Adipose tissue (tissue), 3 donors: Measurements from ENCODE around the gene IGSF8. TPM values are rescaled to one million over a fixed set of nuclear protein-coding genes. Genes with fewer than 3 reads are reported as not detected.

Experiments used
- H3K27ac ChIP-seq: one replicate; pipeline ENCODE4 v1.5.1; 2013; ENCODE audit warnings: low read depth, low read length
- WGBS, 3 donors: extraction: QIAGEN DNeasy Blood & Tissue Kit; methylation state at CpG; one replicate each; pipeline ENCODE4 v1.1.7; 2013; 5-methylcytosine and 5-hydroxymethylcytosine counted together
- polyA plus RNA-seq, 3 donors: library from polyadenylated mRNA; stranded (reverse); fragments of 200-250 nt; gene quantifications; one replicate each; pipeline ENCODE4 v1.2.3, GENCODE V29; 2013
- donor health status: healthy with polysubstance abuse.
- donor health status: Bipolar disorder and iron deficiency.
- donor health status: healthy.

Gene IGSF8
- polyA plus RNA-seq, 3 donors, result 13.8 to 24.8 (median 23.9) TPM

- WGBS, 3 donors, result 81 to 91% (median 88%) methylated on average over 4 of the region's 4 CpGs
- H3K27ac ChIP-seq, result no peak overlapping the region
These were observed 4.2 kb downstream of the IGSF8 start for GRCh38 chr1:160094291-160094625.

DNA sequence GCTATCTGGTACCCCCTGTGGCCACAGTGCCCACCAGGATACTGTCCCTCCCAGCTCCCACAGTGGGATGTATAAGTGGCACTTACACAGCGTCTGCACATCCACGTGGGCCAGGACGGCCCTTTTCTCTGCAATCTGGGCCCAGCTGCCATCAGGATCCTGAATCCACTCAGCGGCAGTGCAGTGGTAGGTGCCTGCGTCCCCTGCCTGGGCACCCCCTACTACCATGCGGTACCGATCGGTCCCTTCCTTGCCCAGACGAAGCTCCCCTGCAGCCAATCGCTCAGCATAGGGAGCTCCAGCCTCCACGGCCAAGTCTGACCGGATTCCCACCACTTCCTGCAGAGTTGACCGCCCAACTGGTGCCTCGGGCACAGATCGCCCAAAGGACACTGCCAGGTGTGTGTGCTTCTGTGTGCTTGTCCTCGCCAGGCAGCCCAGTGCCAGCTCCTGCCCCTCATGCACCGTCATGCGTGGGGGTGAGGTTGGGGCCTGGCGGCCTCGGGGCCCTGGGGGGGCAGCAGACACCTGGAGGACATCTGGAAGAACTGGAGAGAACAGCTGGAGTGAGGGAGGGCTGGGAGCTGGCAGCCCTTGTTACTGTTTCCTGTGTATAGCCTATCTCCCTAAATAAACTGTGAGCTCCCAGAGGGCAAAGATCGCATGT is 4.7 kb downstream of the IGSF8 start:
- H3K27ac ChIP-seq, result no peak overlapping the region
- 77 to 89% (median 87%) methylated on average over 21 of the region's 21 CpGs for WGBS, 3 donors

DNA sequence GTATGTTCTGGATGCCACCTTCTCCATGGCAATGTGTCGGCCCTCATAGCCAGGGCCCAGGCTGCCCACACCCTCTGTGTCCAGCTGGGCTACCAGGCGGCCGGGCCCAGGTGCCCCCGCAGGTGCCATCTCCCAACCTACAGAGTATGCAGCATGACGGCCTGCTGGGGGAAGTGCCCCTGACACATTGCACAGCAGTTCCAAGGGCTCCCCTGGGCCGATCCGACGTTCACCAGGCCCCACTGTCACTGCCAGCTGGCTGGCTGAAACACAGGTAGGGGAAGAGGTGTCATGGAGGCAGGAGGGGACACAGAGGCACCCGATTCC is 5.4 kb downstream of the IGSF8 start:
- 78 to 84% (median 81%) methylated on average over 9 of the region's 9 CpGs for WGBS, 3 donors
- no peak overlapping the region for H3K27ac ChIP-seq

DNA sequence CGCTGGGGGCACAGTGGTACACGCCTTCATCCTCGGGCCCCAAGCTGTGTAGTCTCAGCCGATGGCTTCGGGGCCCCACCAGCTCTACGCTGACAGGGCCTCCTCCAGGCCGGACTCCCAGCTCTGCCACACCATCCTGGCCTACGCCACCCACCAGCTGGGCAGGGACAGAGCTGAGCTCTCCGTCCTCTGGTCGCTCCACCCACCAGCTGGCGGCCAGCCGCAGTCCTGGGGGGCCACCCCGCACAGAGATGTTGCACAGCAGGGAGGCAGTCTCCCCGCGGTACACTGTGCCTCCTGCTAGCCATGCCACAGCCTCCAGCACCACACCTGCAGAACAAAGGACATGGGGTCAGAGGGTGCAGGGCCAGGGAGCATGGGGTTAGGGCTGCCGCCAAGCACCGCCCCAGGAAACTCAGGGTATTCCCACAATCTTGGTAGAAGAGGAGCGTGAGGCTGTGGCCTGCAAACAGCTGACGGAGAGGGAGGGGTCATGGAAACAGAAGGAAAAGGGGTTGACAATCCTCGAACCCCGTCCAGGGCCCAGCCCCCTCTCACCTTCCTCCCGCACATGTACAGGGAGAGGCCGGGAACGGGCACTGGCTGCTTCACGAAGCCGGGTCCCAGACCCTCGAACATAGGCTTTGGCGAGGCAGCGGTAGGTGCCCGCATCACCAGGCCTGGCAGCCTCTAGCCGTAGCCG is 5.9 kb downstream of the IGSF8 start:
- no peak overlapping the region for H3K27ac ChIP-seq
- WGBS, 3 donors, result 90 to 95% (median 94%) methylated on average over 31 to 32 of the region's 32 CpGs

- WGBS, 3 donors, result 92 to 100% (median 93%) methylated on average over 5 of the region's 5 CpGs
- H3K27ac ChIP-seq, result no peak overlapping the region
These were observed 6.7 kb downstream of the IGSF8 start for GRCh38 chr1:160091666-160092223.

DNA sequence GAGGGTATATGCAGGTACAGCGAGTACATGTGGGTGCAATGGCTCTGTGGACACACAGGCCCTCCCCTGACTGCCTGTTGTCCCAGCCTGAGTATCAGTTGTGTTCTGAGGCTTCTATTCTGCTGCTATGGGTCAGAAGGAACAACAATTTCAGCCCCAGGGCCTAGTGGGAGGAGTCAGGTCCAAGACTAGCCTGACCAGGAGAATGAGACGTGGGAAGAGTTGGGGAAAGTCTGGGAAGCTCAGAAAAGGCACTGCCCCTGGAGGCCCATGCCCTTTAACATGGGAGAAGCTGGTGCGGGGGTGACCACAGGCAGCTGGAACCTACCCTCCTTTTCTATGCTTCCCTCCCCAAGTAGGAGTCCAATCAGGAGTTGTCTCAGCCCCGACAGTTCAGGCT is 7.7 kb downstream of the IGSF8 start:
- 87 to 92% (median 89%) methylated on average over 4 of the region's 4 CpGs for WGBS, 3 donors
- no peak overlapping the region for H3K27ac ChIP-seq

GRCh38 chr1:160089883-160090282 is 8.5 kb downstream of the IGSF8 start:
- H3K27ac ChIP-seq, result no peak overlapping the region
- WGBS, 3 donors, result 81 to 91% (median 81%) methylated on average over 3 of the region's 3 CpGs

DNA sequence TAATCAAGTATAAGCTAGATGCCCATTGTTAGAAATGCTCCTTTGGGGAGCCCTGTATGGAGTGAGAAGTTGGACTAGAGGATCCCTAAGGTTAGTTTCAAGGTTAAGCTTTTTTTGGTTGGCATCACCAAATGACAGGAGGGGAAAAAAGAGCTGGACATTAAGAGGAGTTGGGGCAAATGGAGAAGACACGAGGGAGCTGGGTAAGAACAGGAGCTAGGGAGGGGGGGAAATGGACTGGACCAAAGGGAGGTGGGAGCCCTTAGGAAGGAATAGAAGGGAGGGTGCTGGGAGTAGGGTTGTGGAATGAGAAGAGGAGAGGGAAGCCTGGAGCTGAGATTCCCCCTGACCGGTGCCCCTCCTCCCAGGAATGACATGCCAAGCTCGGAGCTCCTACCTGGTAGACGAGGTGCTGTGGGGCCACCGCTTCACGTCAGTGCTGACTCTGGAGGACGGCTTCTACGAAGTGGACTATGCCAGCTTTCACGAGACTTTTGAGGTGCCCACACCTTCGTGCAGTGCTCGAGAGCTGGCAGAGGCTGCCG is 11.2 kb downstream of the IGSF8 start:
- H3K27ac ChIP-seq, result no peak overlapping the region
- 88 to 96% (median 93%) methylated on average over 12 of the region's 12 CpGs for WGBS, 3 donors

DNA sequence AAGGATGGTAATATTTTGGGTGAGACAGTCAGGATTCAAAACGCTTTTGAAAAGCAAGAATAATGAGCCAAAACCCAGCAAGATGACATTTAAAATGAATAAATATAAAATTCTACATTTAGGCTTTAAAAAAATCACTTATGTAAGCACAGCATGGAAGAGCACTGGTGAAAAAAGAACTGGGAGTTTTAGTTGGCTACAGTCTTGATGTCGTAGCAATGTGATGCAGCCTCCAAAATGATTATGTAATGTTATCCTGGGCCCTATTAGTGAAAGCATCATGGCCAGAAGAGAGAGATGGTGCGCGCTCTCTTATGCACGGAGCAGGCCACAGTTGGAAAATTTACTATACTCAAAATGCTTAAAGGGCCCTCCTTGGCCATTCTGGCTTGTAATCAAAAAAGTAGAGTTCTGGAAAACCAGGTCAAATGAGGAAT is 11.9 kb downstream of the IGSF8 start:
- 62 to 72% (median 65%) methylated on average over 5 of the region's 5 CpGs for WGBS, 3 donors
- no peak overlapping the region for H3K27ac ChIP-seq

- 46 to 56% (median 53%) methylated on average over 19 of the region's 19 CpGs for WGBS, 3 donors
- no peak overlapping the region for H3K27ac ChIP-seq
These were observed 12.5 kb downstream of the IGSF8 start for GRCh38 chr1:160085686-160086455.

DNA sequence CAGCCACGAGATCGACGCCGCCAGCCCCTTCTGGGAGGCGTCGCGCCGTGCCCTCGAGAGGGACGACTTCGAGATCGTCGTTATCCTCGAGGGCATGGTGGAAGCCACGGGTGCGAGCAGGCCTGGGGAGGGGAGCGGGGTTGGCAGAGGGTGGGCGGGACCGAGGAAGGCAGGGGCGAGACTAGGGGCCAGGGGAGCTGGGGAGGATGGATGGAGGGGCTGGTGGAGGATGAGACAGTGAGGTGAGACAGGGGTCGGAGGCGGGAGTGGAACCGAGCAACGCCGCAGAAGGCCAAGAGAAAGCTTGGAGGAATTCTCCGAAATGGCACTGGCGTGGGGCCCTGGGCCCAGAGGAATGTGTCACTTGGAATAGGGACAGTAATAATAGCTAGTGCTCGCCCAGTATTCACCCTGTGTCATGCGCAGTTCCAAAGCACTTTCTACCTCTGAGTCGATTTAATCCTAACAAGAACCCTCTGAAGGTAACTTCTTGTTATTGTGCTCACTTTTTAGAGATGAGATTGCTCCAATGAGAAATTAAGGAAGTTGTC is 13.6 kb downstream of the IGSF8 start:
- WGBS, 3 donors, result 81 to 86% (median 82%) methylated on average over 30 of the region's 30 CpGs

GRCh38 chr1:160083968-160084770 is 14.2 kb downstream of the IGSF8 start:
- H3K27ac ChIP-seq, result no peak overlapping the region
- 16 to 29% (median 21%) methylated on average over 84 to 96 of the region's 96 CpGs for WGBS, 3 donors

More for the DNA sequence above, 13.6 kb downstream of the IGSF8 start:
- H3K27ac ChIP-seq, result no peak overlapping the region

DNA sequence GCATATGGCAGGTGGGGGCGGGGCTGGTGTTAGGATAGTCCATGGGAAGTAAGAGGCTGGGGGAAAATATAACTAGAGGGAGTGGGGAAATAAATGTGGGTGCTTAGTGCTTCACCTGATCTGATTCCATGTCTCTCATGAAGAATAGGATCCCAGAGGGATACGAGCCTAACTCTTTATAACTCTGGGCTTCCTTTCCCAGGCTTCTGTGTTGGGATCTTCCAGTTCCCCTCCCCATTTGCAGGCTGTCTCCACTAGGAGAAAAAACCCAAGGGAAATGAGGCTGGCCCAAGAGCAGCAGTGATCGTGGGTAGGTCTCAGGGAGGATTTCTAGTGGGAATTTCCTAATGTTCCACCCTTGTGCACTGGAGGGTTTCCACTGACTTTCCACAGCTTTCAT is 15.5 kb downstream of the IGSF8 start:
- no peak overlapping the region for H3K27ac ChIP-seq
- 73 to 75% (median 75%) methylated on average over 3 of the region's 3 CpGs for WGBS, 3 donors

GRCh38 chr1:160082487-160082886 is 15.9 kb downstream of the IGSF8 start:
- no peak overlapping the region for H3K27ac ChIP-seq
- 44 to 71% (median 57%) methylated on average over 2 of the region's 2 CpGs for WGBS, 3 donors

DNA sequence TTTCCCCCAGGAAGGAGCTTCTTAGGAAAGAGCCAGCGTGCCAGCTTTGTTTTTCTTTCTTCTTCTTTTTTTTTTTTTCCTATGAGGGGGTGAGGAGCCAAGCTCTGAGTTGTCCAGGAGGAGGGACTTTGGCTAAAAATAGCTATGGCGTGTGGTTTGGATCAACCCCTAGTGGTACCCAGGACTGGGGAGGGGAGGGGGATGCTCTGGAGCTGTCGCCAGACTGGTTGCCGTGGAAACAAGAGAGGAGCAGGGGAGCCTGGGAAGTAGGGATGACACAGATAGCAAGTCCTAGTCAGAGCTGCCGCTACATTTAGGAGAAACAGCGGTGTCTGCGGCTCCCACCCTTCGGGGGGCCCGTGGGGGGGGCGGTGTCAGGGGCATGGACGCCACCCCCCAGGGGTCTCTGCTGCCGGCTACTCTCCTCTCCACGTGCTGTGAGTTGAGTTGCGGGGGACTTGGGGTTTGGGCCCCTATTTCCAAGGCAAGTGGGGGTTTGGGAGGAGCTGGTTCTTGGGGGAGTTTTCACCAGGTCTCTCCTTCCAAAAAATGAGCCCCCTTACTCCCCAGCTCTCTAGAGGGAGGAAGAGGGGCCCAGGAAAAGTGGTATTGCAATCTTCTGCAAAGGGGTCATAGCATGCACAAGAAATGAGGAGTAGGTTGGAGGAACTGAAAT is 17.0 kb downstream of the IGSF8 start, which contains the start of gene KCNJ9:
KCNJ9 (plus strand) TSS at position 278 of the 676 bp plus-strand sequence. CDS start 2,493 bp downstream, outside the sequence.
- no peak within 1 kb of the TSS for H3K27ac ChIP-seq
- 24 to 26% (median 25%) methylated on average over 13 to 14 of the region's 14 CpGs for WGBS, 3 donors

DNA sequence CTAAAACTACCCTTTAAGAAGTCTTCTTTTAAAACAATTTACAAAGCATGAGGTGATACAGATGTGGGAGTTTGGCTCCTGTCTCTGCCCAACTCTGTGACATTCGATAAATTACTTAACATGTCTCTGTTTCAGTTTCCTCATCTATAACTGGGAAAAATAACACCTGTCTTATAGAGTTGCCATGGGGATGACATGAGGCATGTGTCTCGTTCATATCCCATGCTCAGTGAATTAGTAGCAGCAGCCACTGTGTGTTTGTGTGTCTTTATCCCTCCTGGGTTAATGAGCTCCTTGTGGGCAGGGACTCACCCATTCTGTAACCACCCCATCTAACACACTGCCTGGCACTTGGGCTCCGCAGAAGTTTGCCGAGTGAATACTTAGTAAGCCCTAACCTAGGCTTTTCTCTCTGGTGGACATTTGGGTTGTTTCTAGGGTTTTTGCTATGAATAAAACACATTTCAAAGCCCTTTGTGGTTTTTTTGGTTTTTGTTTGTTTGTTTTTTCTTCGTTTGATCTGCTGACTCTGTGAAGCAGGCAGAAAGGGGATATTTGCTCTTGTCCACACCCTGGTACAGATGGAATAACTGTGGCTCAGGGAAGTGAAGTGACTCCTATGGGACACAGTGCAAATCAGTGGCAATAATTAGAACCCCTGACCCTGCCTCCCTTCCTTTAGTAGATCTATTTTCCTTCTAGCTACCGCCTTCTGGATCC is 17.9 kb downstream of the IGSF8 start:
- 49 to 66% (median 60%) methylated on average over 6 of the region's 6 CpGs for WGBS, 3 donors

DNA sequence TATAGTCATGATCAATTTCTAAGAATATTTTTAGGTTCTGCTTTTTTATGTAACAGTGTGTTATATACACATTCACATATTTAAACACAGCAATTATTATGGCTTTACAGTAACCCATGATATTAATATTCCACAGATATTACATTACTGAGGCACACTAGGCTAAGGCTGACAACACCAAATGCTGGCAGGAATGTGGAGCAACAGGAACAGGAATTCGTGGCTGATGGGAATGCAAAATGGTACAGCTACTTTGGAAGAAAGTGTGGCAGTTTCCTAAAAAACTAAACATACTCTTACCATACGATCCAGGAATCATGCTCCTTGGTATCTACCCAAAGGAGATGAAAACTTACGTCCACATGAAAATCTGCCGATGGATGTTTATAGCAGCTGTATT is 19.0 kb downstream of the IGSF8 start:
- no peak overlapping the region for H3K27ac ChIP-seq
- WGBS, 3 donors, result 58 to 76% (median 72%) methylated on average over 4 of the region's 4 CpGs

More for the DNA sequence above, 17.9 kb downstream of the IGSF8 start:
- H3K27ac ChIP-seq, result no peak overlapping the region
